GM12873 (cell line): ENCODE measurements around the gene FLRT3.

ENCODE experiments used
- TF ChIP-seq, protein P1 (sequence below): IDR thresholded peaks from 2 replicates; pipeline ENCODE4 v1.5.1; 2012; ENCODE audit warnings: low read depth, mild to moderate bottlenecking, moderate library complexity, low read length, control low read depth; ENCODE audit not compliant: insufficient read depth; ENCODE audit errors: missing control alignments

Gene FLRT3

DNA sequence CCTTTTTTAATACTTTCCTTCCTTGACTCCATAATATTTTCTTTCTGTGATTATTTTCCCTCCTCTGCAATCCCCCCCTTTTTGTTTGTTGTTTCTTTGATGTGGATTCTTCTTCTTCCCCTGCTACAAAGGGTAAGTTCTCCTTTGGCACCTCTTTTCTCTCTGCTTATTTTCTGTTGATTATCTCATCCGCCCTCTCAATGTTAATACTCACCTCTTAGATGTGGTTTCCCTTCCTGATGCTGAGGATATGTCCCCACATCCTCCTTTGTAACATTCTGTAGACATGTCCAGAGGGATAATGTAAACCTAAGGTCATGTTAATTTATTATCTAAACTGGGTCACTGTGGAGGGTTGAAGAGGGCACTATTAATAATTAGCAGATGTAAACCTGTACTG, 17.7 kb downstream of the FLRT3 start:
- TF ChIP-seq, protein P1, sequence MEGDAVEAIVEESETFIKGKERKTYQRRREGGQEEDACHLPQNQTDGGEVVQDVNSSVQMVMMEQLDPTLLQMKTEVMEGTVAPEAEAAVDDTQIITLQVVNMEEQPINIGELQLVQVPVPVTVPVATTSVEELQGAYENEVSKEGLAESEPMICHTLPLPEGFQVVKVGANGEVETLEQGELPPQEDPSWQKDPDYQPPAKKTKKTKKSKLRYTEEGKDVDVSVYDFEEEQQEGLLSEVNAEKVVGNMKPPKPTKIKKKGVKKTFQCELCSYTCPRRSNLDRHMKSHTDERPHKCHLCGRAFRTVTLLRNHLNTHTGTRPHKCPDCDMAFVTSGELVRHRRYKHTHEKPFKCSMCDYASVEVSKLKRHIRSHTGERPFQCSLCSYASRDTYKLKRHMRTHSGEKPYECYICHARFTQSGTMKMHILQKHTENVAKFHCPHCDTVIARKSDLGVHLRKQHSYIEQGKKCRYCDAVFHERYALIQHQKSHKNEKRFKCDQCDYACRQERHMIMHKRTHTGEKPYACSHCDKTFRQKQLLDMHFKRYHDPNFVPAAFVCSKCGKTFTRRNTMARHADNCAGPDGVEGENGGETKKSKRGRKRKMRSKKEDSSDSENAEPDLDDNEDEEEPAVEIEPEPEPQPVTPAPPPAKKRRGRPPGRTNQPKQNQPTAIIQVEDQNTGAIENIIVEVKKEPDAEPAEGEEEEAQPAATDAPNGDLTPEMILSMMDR, result no peak

DNA sequence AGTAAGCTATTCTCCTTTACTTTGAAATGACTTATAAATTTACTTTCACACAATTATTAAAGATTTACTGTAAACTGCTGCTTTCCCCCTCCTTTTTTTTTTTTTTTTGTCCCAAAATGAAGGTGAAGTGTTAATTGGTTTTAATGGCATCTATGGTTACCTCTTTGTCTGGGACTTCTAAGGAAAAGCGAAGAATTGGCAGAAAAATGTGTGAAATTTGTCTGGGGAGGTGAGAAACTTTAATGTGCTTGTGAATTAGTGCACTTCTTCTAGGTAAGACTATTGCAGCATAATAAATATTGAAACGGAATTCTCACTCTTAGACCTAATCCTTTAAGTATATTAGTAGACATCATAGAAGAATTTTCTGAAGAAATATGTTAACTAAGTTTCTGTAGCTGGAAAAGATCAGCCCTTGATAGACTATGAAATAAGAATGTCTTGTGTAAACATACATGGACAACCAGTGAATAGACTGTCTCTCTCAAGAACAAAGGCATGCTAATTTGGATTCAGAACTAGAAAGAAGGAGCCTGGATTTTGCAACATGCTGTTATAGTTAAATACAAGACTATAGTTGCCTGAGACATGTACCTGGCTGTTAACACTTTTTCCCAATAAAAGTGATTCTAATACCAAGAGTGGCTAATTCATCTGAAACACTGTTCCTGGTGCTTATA, 23.9 kb downstream of the FLRT3 start:
- TF ChIP-seq, protein P1, result no peak

- TF ChIP-seq, protein P1, result no peak
These were observed 25.4 kb downstream of the FLRT3 start for GRCh38 chr20:14312001-14312400.

GRCh38 chr20:14310977-14311627, 26.3 kb downstream of the FLRT3 start:
- TF ChIP-seq, protein P1, result no peak

DNA sequence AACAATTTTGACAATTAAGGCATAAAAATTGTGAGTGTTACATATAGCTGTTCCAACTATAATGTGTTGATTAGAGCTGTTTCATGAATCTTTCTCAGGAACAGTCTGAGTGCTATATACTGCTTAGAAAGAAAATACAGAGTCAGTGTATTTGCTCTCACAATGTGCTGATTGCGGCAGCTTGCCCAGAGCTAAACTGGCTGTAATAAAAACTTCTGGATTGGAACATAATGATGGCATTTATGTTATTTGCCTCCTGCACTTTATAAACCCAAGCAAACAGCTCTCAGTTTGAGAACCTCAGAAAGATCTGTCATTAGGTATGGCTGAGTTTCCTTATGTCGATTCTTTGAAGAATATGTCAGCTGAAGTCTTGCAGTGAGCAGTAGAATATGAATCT, 29.5 kb downstream of the FLRT3 start:
- TF ChIP-seq, protein P1, result no peak

DNA sequence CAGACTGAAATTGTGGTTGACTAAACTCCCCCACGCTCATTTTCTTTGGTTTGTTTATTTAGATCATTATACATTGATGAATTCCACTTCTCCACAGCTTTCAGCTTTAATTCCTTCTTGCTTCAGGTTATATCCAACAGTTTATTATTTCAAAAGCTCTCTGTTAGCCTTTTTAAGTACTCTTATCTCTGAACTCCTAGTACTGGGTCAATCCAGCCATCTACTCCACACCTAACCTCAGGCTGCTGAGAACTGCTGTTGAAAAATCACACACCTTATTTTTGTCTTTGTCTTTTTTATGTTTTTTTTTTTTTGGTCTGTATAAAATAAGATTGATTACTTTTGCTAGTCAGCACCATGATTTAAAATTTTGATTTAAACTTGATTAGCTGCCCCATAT, 32.9 kb downstream of the FLRT3 start:
- TF ChIP-seq, protein P1, result no peak

DNA sequence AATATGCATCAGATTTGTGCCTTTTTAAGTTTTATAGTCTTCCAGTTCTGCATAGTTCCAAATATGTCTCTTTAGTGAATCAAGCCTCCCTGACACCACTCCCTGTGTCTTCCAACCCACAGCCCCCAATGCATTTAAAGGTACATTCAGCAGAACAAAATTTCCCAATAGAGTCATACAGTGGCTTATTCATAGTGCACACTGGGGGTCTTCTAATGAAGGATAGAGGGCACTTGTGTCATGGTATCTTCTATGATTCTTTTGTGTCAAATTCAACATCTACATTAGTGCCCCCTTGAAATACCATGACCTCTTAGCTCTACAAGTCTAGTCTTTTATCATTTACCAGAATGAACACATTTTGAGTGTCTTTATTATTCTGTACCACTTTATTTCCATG, 33.8 kb downstream of the FLRT3 start:
- TF ChIP-seq, protein P1, result no peak
